HG02870 (cell line): ENCODE results near the gene RCAN2.
A peak's percentile ranks its signal among the peaks of the same experiment; 100 is the strongest.

Source experiments
- ATAC-seq: cut with Tn5 transposase; IDR thresholded peaks from one replicate; pipeline ENCODE4 v1.9.1; 2021; ENCODE audit warnings: mild to moderate bottlenecking, moderate library complexity; ENCODE audit not compliant: unreplicated experiment

The RCAN2 gene

GRCh38 chr6:46491201-46491627, at the start of gene RCAN2:
TSS of gene RCAN2 (minus strand) at chr6:46491449.
- ATAC-seq = peak; percentile 60

GRCh38 chr6:46539866-46540265, 48.6 kb upstream of the RCAN2 start:
- no peak for ATAC-seq

DNA sequence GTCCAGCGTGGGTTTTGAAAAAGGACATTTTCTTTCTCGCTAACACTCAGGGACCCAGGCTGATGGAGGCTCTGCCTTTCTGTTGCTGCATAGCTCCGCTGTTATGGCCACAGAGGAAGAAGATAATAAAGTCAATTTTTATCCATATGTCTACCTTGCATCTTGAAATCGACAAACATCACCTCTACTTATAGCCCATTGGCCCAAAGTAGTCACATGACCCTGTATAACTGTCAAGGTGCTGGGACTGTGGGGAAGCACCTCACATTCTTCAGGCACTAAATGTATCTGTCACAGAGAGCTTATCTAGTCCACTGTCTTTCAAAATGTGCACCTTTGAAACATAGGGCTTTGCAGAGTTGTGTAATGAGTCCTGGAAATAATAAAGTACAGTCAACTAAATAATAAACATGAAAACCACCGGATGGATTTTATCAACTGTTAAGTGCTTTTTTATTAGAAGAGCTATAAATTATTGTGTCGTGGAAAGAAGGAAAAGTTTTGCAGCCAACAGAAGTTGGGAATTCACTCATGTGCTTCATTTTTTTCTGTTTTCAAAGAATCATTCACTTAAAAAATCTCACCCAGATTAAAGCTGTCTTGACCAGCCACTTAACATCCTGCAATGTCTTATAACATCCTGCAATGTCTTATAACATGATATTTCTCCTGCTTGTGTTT, 47.7 kb upstream of the RCAN2 start:
- ATAC-seq = no peak

- ATAC-seq = no peak
These were observed 39.6 kb upstream of the RCAN2 start for GRCh38 chr6:46530896-46531295.

DNA sequence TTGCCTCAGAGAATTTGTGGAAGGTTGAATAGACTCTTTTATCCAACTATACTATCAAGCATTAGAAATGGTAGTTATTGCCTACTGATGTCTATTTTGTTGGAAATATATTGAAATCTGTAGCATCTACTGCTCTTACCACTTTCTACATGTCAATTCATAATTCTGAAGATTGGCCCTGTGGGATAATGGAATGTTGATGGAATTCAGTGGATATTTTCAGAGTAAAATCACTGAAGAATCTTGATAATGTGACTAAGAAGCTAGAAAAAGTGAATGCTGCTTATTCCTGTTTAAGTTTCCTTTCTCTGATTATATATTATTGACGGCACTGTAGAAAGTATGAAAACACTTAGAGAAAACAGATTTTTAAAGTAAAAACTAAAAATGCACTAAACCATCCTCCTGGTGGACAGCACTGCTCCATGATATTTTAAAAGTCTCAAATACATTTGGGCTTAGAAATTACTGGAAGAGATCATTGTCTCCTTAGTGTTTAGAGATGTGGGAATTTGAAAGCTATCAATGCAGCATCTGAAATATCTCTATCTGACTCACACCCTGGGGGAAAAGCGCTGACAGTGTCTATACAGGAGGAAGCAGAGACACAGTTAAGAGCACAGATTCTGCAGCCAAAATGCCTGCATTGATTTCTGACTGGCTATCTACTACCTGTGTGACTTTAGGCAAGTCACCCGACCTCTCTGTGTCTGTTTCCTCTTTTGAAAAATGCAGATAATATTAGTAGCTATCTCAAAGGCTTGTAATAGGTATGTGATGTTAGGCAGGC, 37.9 kb upstream of the RCAN2 start:
- ATAC-seq = no peak

- ATAC-seq = no peak
These were observed 35.4 kb upstream of the RCAN2 start for GRCh38 chr6:46526607-46527006.

GRCh38 chr6:46525583-46525982, 34.3 kb upstream of the RCAN2 start:
- ATAC-seq = no peak

GRCh38 chr6:46521464-46521971, 30.3 kb upstream of the RCAN2 start:
- no peak for ATAC-seq

DNA sequence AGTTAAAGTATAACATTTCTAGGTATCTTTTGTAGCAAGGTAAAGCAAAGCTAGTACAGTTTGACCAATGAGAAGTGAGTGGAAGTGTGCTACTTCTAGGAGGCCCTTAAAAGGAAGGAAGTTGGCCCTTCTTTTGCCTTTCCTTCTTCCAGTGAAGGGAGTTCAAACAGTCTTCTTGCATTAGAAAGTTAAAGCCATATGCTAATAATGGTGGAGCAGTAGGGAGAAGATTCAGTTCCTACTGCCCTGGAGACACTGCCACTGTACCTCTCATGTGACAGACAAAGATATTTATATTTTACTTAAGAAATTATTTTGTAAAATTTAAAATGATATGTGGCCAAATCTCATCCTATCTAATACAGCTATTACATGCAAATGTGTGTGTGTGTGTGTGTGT, 26.0 kb upstream of the RCAN2 start:
- ATAC-seq = no peak

- no peak for ATAC-seq
These were observed 22.3 kb upstream of the RCAN2 start for GRCh38 chr6:46513533-46513932.

GRCh38 chr6:46511320-46511719, 20.1 kb upstream of the RCAN2 start:
- ATAC-seq = no peak

GRCh38 chr6:46510651-46511050, 19.4 kb upstream of the RCAN2 start:
- no peak for ATAC-seq

- no peak for ATAC-seq
These were observed 18.8 kb upstream of the RCAN2 start for GRCh38 chr6:46509981-46510510.

DNA sequence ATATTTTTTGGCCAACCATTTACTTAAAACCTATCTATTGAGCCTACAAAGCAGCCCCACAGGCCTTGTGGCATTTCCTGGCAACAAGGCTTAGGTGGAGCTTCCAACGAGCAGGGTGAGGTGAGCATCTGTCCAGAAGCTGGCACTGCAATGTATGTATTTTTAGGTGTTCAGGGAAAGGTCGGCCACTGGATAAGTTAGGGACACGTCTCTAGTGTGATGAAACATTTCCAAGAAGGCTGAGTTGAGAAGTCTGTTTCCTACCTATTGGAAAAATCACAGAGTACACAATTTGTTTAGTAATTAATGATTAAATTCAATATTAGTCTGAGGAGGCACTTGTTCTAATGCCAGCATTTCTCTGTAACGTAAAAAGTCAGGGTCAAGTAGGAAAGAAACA, 17.8 kb upstream of the RCAN2 start:
- no peak for ATAC-seq

DNA sequence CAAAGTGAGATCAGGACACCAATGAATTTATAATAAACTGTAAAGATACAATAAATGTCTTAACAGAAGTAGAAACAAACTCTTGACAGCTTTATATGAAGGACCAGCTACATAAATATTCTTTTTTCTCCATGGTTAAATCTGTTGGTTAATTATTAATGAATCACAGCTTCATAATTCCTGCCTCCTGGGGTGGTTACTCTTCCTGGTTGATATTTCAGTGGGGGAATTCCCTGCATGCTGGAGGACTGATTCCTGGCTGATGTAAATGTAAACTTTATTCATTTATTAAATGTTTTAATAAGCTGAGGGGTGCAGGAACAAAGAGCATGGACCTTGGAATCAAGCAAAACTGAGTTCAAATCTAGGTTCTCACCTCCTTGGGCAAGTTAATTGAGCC, 16.2 kb upstream of the RCAN2 start:
- ATAC-seq = no peak

DNA sequence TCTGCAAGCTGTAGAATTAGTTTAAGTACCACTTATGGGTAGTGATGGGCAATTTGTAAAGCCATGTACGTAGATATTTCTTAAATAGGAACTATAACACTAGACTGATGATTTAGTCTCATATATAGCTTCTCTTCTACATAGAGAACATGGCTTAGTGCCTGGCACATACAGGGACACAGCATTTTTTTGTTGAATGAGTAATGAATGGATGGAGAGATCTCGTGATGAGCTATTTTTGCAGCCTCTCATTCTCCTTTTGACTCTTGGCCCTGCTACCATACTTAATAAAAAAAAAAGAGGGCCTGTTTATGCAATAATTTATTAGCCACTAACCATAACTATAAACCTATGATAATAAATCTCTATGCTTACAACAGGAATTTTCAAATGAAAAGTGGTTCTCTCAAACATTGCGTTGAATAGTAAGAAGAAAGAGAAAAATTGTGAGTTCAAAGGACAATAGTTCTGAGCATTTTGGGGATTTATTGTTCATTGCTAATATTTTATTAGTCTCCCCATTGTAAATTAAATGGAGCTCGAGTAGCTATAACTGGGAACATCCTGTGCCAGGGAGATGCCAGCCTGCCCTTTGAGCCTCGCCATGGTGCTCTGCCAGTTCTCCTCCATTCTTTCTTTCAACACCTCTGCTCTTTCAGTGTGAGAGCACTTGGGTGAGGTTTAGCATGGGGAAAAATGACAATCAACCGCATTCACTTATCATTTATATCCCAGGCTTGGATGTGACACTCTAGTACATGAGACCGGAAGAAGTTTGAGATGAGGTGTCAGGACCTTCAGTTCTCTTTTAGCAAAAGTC, 14.7 kb upstream of the RCAN2 start:
- ATAC-seq = no peak

DNA sequence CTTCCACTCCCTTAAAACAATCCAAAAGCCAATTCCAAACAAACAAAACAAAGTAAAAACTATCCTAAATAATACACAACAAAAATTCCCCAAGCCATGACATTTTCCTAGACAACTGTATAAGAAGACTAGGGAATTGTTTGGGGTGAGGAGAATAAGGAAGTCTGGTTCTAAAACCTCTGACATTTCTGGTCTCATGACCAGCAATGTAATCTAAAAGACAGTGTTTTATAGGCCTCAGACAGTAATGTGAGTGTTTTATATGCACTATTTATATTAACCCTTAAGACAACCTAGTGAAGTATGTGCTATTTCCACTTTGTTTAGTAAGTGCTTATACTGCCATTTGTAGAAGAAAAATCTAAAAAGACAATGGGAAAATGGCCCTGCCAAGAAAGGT, 13.0 kb upstream of the RCAN2 start:
- no peak for ATAC-seq

DNA sequence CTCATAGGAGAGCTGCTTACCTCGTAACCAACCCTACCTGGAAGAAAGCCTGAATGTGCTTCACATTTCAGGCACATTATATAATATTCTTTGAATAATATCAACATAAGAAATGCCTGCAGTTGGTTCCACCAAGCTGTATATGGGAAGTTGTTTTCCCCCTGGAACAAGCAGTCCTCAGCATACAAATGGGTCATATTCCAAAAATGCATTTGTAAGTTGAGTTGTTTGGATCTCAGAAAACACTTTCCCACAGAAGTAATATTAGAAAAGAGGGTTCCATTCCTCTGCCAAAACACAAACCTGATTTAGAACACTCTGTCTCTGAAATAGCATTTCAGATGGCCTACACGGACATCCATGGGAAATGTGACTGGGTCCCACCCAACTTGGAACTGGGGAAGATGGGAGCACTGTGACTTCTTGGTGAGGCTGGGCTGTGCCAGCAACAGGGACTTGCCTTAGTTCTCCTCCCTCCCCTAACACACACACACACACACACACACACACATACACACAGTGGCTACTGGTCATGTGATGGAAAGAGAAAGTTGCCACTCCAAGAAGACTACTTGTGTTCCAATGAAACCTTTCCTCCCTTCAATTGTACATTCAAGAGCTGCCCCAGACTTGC, 11.4 kb upstream of the RCAN2 start:
- ATAC-seq = no peak

DNA sequence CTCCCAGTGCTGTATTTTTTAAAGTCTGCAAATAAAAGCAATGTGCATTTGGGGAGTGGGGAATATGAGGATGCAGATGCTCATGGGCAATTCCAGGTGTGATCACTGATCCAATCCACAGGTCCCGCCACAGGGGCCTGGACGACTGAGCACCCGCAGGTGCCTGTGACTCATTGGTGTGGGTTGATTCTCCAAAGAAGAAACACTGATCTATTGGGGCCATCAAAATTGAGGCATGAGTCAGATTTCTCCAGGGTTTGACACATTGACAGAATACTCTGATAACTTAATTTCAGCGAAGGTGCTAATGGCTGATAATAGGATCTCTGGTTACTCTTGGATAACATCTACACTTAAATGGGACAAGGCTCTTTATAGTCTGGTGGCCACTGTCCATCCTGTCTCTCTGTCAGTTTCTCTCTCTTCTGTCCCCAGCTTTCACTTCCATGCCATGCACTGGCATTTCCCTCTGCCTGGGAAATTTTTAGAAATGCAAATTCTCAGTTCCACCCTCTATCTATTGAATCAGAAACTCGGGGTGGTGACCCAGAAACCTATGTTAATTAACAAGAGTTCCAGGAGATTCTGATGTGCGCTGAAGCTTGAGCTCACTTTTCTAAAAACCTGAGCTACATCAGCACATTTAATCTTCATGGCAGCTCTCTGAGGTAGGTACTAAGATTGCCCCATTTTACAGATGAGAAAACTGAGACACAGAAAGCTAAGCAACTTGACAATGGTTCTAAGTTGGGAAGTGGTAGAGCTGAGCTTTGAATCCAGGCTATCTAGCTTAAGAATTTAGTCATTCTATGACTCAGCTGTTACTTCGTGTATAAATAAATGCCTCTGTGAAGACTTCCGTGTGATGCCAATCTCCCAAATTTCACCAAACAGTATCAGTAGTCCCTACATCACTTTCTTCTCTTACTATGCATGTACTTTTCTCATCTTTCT, 10.2 kb upstream of the RCAN2 start:
- ATAC-seq = no peak

DNA sequence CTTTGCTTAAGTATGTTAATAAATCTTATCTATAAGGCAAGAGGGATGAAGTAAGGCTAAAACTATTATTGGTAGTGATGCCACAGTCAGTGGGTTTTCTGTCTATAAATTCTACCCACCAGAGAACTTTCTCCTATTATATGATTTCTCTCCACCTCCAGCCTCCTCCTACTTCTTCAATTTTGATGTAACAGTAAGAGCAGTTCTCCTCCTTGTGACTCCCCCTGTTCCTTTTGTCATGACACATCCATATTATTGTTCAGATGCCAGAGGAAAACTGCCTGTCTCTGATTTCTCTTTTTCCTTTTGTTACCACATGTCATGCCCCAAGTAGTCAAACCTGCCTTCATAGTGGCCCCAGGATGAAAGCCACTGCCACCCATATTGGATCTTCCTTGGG, 9.1 kb upstream of the RCAN2 start:
- no peak for ATAC-seq
